Thyroid gland (tissue), 4 donors: ENCODE measurements around the gene CYP1A1. TPM values are rescaled to one million over a fixed set of nuclear protein-coding genes. Genes with fewer than 3 reads are reported as not detected.
"Not testable (repeated sequence)": the region's sequence is repeated elsewhere in the genome, so short reads cannot be mapped to it uniquely, and the experiment has no call there.

Experiments
- DNase-seq, 2 donors: peaks; one replicate each; pipeline ENCODE4 v3.0.0-alpha.2; 2019
- H3K27ac ChIP-seq, 3 donors: fragments of 200-600 bp; sonication (generic); 1 replicate in 2 of 3; 2 replicates in 1 of 3; pipeline ENCODE4 v1.5.1; 2016 to 2019; ENCODE audit warnings: mild to moderate bottlenecking in 1 of 3, moderate library complexity in 1 of 3
- H3K27me3 ChIP-seq: fragments of 200-600 bp; sonication (generic); one replicate; pipeline ENCODE4 v1.5.1; 2019
- H3K36me3 ChIP-seq, 2 donors: fragments of 200-600 bp; sonication (generic); one replicate each; pipeline ENCODE4 v1.5.1; 2016 to 2019
- H3K4me1 ChIP-seq, 2 donors: fragments of 200-600 bp; sonication (generic); one replicate each; pipeline ENCODE4 v1.5.1; 2017 to 2019
- H3K4me3 ChIP-seq, 3 donors: fragments of 200-600 bp; sonication (generic); replicated peaks in 1 of 3; 1 replicate in 2 of 3; 2 replicates in 1 of 3; pipeline ENCODE4 v1.5.1; 2016; ENCODE audit warnings: mild to moderate bottlenecking in 1 of 3
- H3K9me3 ChIP-seq: fragments of 200-600 bp; sonication (generic); one replicate; pipeline ENCODE4 v1.5.1; 2017
- POLR2A ChIP-seq, 2 donors: fragments of 450-650 bp; IDR thresholded peaks; one replicate each; pipeline ENCODE4 v1.6.1; 2017; ENCODE audit warnings: antibody characterized with exemption in 2 of 2, mild to moderate bottlenecking in 2 of 2, moderate library complexity in 1 of 2
- WGBS, 2 donors: methylation state at CpG; one replicate each; pipeline ENCODE4 v1.1.5; 2017; 5-methylcytosine and 5-hydroxymethylcytosine counted together
- intact Hi-C: fragments of 100-400 bp; cut with DNase I; formaldehyde crosslinking; loops from one replicate; pipeline ENCODE4 v1.15.1; 2023
- total RNA-seq, 4 donors: library from RNA; depleted of rRNA; stranded (reverse); fragments of >200 nt; gene quantifications; one replicate each; pipeline ENCODE4 v1.2.3, GENCODE V29; 2016
- TF ChIP-seq, protein P1 (sequence below), 6 experiments: fragments of 200-600 bp in 3 of 6; fragments of 450-650 bp in 3 of 6; sonication (generic) in 3 of 6; IDR thresholded peaks; one replicate each; pipeline ENCODE4 v1.5.1; 2016 to 2019; ENCODE audit warnings: antibody characterized with exemption in 6 of 6, mild to moderate bottlenecking in 2 of 6, inconsistent platforms in 1 of 6, moderate library complexity in 1 of 6

CYP1A1 gene
- total RNA-seq, 4 donors from 2014 or later = 0.54 to 0.78 TPM; not detected in 2

DNA sequence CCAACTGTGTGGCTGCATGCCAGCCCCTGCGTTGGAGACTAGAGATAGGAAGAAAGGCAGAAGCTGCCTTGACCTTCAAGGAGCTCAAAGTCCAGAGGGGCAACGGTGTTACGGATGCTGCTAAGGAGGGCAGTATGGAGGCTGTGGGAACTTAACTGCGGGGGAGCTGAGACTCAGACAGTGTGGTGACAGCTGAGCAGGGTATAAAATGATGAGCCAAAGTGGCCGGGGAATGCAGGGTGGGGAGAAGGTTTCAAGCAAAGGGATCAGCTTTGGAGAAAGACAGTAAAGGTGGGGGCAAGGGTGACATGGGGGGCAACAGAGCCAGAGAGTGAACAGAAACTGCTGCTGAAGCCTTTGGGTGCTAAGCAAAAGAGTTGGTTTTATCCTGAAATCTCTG is 17.1 kb upstream of the CYP1A1 start:
- intact Hi-C loops = no loop called here

DNA sequence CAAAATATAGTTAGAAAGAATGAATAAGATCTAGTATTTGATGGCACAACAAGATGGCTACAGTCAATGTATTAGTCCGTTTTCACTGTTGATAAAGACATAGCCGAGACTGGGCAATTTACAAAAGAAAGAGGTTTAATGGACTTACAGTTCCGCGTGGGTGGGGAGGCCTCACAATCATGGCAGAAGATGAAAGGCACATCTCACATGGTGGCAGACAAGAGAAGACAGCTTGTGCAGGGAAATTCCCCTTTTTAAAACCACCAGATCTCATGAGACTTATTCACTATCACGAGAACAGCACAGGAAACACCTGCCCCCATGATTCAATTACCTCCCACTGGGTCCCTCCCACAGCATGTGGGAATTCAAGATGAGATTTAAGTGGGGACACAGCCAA is 12.9 kb upstream of the CYP1A1 start:
- not testable (repeated sequence) for H3K27me3 ChIP-seq

More for the DNA sequence above, 17.1 kb upstream of the CYP1A1 start:
- Histone ChIP-seq H3K9me3 (no peaks in the 10 kb centered on the region), H3K27me3 (no peaks in the 10 kb centered on the region), H3K27ac (no peak overlapping the region), H3K36me3 (no peaks in the 10 kb centered on the region), H3K4me1 (no peaks in the 10 kb centered on the region), H3K4me3 (no peak overlapping the region)
- TF ChIP-seq, protein P1, sequence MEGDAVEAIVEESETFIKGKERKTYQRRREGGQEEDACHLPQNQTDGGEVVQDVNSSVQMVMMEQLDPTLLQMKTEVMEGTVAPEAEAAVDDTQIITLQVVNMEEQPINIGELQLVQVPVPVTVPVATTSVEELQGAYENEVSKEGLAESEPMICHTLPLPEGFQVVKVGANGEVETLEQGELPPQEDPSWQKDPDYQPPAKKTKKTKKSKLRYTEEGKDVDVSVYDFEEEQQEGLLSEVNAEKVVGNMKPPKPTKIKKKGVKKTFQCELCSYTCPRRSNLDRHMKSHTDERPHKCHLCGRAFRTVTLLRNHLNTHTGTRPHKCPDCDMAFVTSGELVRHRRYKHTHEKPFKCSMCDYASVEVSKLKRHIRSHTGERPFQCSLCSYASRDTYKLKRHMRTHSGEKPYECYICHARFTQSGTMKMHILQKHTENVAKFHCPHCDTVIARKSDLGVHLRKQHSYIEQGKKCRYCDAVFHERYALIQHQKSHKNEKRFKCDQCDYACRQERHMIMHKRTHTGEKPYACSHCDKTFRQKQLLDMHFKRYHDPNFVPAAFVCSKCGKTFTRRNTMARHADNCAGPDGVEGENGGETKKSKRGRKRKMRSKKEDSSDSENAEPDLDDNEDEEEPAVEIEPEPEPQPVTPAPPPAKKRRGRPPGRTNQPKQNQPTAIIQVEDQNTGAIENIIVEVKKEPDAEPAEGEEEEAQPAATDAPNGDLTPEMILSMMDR (IDR thresholded peaks at IDR 0.05) = no peak
- no peak for TF ChIP-seq POLR2A (IDR thresholded peaks at IDR 0.05)
- WGBS, 2 donors = 87 to 98% methylated on average over 5 of the region's 5 CpGs
- no peak for DNase-seq

DNA sequence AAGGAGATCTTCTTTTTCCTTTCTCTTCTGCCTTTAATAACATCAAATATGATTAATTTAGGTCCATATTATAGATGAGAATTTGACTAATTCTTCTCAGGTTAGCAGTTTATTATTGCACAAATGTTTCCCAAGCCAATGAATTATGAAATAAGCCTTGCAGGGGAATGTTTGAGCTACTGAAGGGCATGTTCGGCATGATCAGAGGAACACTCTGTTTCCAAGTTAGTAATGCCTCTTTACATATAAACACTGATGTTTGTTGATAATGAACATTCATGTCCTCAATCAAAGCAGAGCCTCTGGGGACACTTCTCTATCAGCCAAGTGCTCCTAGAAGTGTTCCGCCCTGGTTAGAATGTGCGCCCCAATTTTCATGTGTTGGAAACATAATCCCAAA is 10.0 kb upstream of the CYP1A1 start:
- intact Hi-C loops = no loop called here
- H3K4me1 ChIP-seq = no peaks in the 10 kb centered on the region
- 90 to 95% methylated on average over 3 of the region's 3 CpGs for WGBS, 2 donors
- no peaks in the 10 kb centered on the region for H3K9me3 ChIP-seq
- H3K4me3 ChIP-seq = no peak overlapping the region
- no peak for DNase-seq
- no peaks in the 10 kb centered on the region for H3K27me3 ChIP-seq
- no peak overlapping the region for H3K27ac ChIP-seq
- no peak for TF ChIP-seq POLR2A (IDR thresholded peaks at IDR 0.05)
- TF ChIP-seq, protein P1 (IDR thresholded peaks at IDR 0.05) = no peak
- H3K36me3 ChIP-seq = no peaks in the 10 kb centered on the region

More for the DNA sequence above, 12.9 kb upstream of the CYP1A1 start:
- H3K4me3 ChIP-seq, H3K27ac ChIP-seq, H3K36me3 ChIP-seq, intact Hi-C loops, H3K9me3 ChIP-seq, DNase-seq, H3K4me1 ChIP-seq: not testable (repeated sequence)
- 75 to 79% methylated on average over 5 of the region's 5 CpGs for WGBS, 2 donors

DNA sequence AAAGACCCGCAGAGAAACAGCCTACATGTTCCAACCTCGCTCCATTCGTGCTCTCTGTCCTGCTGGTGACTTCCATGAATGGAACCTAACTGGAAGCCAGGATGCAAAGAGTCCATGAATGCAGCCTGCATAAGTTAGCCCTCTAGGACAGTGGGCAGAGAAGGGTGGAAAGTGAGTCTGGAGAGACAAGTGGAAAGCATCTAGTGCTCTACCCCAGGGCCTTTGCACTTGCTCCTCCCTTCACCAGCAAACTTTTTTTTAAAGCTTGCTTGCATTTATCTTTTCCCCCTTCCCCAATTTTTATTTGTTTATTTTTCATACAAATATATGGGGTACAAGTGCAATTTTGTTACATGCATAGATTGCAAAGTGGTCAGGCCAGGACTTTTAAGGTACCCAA is 7.9 kb upstream of the CYP1A1 start:
- Histone ChIP-seq H3K27ac (no peak overlapping the region), H3K9me3 (no peaks in the 10 kb centered on the region), H3K4me3 (no peak overlapping the region), H3K36me3 (no peaks in the 10 kb centered on the region), H3K4me1 (no peaks in the 10 kb centered on the region), H3K27me3 (no peaks in the 10 kb centered on the region)
- 89 to 97% methylated on average over 3 of the region's 3 CpGs for WGBS, 2 donors
- no peak for DNase-seq
- TF ChIP-seq, protein P1 (IDR thresholded peaks at IDR 0.05) = no peak
- intact Hi-C loops = no loop called here

DNA sequence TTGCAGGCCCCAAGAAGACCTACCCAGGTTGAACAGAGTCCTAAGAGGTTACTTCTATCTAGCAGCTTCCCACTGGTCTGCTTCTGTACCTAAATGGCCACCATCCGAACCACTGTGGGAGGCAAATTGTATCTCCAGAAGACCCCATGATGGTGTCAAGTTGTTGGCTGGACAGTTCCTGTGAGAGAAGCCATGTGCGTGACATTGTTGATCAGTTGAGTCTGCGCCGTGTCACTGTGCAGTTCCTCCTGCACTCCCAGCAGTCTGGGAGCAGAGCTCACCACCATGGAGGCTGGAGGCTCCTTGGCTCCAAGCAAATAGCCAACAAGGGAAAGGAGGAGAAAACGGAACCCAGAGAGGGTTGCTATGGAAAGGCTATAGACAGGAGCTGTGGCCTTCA is 7.5 kb upstream of the CYP1A1 start:
- 89 to 94% methylated on average over 5 of the region's 5 CpGs for WGBS, 2 donors
- H3K4me1 ChIP-seq = peaks cover 2% of the 10 kb centered on the region in 2 donors
- TF ChIP-seq POLR2A (IDR thresholded peaks at IDR 0.05) = no peak
- TF ChIP-seq, protein P1 (IDR thresholded peaks at IDR 0.05) = no peak
- H3K36me3 ChIP-seq = no peaks in the 10 kb centered on the region
- intact Hi-C loops = no loop called here
- H3K4me3 ChIP-seq = no peak overlapping the region
- H3K27ac ChIP-seq = no peak overlapping the region
- H3K9me3 ChIP-seq = no peaks in the 10 kb centered on the region
- DNase-seq = no peak
- no peaks in the 10 kb centered on the region for H3K27me3 ChIP-seq
